Measurements from ENCODE around the gene VSX1.

Gene VSX1

GRCh38 chr20:25085756-25086495 is 4.0 kb upstream of the VSX1 start:
- no peak for DNase-seq

GRCh38 chr20:25084626-25085187 is 2.8 kb upstream of the VSX1 start:
- no peak for DNase-seq

DNA sequence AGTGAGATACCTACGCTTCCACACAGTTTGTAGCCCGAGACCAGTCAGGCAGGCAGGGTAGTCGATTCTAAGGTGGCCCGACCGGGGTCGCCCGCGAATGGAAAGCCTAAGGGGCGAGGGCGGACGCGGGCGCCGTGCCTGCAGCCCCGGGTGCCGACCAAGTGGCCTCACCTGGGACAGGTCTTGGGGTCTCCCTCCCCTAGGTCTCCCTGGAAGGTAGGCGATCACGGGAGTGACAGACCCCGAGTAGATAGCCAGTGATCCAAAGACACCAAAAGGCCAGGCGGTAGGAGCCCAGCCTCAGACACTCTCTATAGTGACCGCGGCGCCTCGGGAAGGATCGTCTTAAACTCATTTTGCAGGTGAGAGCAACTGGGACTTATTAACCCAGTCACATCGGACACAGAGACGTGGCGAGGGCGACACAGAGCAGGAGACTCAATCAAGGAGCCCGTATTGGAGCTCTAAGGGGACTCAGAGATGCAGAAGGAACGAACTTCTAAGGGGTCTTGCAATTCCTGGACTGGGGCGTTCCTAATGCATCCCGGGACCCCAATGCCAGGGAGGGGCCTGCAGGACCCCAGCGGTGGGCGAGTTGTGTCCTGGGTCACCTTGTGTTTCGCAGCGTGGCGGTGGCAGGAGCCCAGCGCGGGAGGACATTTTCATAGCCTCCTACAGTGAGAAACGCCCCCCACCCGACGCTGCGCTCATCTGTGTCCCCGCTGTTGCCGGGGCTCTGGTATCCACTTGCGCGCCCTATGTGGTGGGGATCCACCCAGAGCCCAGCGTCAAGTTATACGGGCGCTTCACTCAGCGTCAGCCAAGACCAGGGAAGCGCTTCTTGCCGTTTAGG is 2.1 kb upstream of the VSX1 start:
- no peak for DNase-seq

GRCh38 chr20:25083141-25083772 is 1.3 kb upstream of the VSX1 start:
- DNase-seq, result no peak

DNA sequence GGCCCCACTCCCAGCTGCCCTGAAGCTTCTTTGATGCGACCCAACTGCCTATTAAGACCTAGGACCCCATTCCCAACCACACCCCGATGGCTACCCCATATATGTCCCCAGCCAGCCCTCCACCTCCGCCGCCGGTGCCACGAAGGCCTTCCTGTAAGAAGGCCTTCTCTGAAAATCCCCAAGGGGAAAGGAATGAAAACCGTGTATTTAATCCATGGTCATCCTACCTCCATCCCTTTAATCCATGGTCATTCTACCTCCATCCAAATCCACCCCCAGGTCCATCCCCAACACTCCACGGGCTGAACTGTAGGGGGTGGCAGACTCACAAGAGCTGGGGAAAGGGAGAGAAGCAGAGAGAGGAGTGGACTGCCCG is 545 bp upstream of the VSX1 start:
- no peak for DNase-seq

DNA sequence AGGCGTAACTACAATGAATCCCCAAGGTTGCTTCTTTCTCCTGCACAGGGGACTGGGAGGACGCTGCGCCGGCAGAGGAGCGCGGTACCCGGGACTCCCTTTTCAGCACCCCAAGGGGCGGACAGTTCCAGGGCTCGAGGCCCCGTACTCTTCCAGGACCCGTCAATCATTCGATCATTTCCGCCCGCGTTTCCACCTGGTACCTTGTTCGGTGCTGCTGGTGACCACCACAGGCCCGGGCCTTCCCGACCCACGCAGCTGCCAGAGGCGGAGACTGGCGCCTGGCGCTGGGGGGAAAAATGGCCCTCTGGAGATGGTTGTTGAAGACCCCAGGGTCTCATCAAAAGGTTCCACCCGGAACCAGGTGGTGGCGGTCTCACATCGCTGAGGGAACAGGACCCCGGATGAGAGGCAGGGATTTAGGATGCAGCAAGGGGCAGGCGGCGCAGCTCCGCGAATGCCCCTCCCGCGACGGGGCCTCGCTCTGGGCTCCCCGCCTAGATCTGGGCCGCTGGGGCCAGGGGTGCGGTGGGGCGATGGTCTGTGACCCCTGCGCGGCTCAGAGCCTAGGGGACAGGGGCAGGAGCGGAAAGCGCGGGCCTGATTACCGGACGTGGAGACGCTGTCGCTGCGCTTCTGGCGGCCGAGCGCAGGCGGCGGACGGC is 744 bp downstream of the VSX1 start:
- no peak for DNase-seq

DNA sequence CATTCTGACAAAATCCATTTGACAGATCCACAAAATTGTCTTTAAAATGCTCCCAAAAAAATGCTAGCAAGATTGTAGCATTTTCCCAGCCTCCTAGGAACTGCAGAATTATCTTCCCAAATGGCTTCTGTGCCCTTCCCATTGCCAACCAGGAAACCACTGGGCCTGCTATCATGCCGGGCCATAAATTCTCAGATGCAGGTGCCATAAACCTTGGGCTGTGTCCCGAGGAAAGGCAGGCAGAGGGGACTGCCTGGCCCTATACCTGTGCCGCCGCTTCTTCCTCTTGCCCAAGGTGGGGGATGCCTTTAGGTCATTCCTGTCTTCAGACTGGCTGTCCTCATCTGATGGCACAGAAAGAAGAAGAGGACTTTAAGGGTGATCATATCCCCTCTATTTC is 2.8 kb downstream of the VSX1 start:
- DNase-seq, result no peak

DNA sequence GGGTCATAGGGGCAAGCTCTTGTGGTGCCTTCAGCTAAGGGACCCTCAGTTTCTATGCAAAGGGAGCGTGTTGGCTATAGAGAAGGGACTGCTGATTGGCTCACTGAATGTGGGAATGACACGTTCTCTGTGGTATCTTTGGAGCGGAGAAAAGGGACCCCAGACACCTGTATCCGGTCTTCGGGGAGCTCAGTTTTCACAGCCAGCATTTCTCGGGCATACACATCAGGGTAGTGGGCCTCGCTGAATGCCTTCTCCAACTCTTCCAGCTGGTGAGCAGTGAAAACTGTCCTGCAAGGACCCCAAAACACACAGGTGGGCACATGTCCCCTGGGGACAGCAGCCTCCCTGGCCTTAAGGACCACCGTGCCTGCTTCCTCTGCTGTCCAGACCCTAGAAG is 3.3 kb downstream of the VSX1 start:
- no peak for DNase-seq

DNA sequence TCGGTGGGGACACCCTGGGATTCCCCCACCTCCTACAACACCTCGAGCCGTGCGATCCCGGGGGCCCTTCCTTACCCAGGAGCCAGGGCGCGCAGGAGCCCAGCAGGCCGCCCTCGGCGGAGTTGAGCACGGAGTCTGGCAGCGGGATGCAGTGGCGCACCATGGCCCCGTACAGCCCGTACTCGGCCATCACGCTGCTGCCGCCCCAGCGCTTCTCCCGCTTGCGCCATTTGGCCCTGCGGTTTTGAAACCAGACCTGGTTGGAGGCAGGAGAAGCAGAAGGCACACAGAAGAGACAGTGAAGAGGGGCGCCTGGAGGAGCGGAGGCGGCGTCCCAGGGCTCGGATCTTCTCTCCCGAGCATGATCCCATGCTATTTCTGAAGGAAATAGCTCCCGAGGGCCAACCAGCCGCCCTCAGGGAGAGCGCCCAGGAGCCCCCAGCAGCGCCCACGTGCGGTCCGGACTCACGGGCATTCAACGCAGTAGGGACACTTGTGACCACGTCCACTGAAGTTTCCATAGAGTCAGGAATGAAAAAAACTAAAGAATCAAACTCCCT is 4.3 kb downstream of the VSX1 start:
- no peak for DNase-seq

DNA sequence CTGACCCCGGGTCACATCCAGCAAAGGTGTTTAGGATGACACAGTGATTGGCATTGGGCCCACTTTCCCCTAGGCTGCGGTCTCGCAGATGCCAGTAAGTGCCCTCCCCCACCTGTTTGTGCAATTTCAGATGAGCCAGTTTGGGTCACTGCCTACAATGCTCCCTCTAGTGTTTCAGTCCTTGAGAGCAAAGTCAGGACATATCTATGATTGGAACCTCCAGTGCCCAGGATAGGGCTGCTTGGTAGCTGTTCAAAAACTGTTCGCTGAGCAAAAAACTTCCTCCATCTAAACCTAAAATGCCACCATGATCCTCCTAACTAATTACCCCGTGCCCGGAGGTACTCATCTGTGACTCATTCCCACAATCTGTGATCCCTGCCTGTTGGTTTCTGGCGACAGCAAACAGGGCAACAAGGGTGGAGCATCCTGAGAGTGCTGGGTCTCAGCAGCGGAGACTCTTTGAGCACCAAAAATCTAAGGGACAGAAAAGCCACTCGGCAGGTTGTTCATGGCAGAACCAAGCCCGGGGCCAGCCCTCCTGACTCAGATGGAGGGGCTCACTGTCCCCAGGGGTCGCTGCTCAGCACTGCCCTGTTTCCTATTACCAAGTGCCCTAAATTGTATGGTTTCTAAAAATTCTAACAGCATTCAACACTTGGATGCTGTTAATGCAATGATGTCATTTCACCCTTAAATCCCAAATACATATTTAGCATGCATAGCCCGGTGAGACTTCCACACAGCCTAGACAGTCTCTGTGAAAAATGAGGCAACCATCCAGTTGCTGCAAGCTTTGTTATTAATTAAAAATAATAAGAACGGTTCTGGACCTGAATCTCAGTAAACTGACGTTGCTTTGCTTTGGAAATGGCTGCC is 5.0 kb downstream of the VSX1 start:
- DNase-seq, result no peak

- DNase-seq, result no peak
Measured at GRCh38 chr20:25076201-25076600, 5.7 kb downstream of the VSX1 start.

DNA sequence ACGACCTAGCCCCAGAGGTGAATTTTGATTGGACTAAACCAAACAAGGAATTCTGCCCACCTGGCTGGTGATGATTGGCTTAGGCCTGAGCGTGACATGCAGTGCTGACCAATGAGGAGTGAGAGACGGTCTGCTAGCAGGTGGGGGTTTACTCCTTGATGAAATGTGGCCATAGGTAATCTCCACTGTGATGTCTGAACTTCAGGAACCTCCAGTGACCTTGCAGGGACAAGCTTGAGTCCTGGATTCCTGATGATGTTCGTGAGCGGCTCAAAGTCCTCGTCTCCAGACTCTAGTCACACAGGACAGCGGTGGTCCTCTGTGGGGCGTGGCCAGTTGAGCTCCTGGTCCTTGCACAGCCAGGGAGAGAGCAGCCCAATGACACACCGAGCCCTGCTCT is 8.4 kb downstream of the VSX1 start:
- DNase-seq, result no peak

- DNase-seq, result no peak
Measured at GRCh38 chr20:25072226-25072811, 9.6 kb downstream of the VSX1 start.

GRCh38 chr20:25071734-25072133 is 10.2 kb downstream of the VSX1 start:
- DNase-seq, result no peak

- no peak for DNase-seq
Measured at GRCh38 chr20:25070821-25071473, 11.0 kb downstream of the VSX1 start.

GRCh38 chr20:25067102-25067987 is 14.6 kb downstream of the VSX1 start:
- DNase-seq, result peak; percentile 7

- DNase-seq, result peak; percentile 10
Measured at GRCh38 chr20:25066386-25066785, 15.6 kb downstream of the VSX1 start.

GRCh38 chr20:25065625-25066338 is 16.2 kb downstream of the VSX1 start:
- peak; percentile 72 for DNase-seq

DNA sequence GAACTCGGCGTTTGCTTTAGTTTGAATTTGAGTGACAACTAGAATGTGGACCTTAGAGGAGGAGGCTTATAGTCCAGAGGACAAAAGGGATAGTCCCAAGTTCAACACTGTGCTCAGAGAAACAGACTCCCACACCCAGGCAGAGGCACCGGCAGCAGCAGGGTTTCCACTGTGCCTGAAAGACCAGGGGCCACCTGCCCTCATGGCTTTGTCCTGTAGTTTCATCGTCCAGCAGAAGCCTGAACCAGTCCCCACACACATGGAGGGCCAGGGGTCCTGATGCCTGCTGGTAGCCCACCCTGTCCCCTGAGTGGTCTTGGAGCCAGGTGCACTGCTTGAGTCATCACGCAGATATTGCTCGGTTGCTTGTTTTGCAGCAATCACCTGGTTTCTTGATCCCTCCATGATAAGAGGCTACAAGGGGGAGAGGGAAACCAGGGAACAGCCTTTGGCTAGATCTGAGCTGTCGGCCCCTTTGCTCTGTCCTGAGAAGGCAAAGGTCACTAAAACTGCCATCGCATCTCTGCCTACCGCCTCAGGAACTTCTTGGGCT is 16.8 kb downstream of the VSX1 start:
- no peak for DNase-seq
